CD8-positive, alpha-beta memory T cell (primary cell): ENCODE data around the gene SHMT2. TPM values are rescaled to one million over a fixed set of nuclear protein-coding genes. Genes with fewer than 3 reads are reported as not detected.

Experiments used
- CTCF ChIA-PET: fragments of 350-600 bp; sonication (Branson Sonifier 250); formaldehyde crosslinking; loops from one replicate; lab custom pipeline; 2021; ENCODE audit warnings: antibody characterized with exemption; lab: Charles Lee
- POLR2A ChIA-PET: fragments of 350-600 bp; sonication (Branson Sonifier 250); formaldehyde crosslinking; loops from one replicate; lab custom pipeline; 2021; ENCODE audit warnings: antibody characterized with exemption; lab: Charles Lee
- DNase-seq, 5 donors: peaks; one replicate each; pipeline versions ENCODE4 v3.0.0 to v3.0.0-alpha.2; 2020 to 2022; ENCODE audit warnings: mixed read lengths in 1 of 5
- H3K27ac ChIP-seq: one replicate; pipeline ENCODE4 v1.7.0; 2013; ENCODE audit warnings: low read depth, mild to moderate bottlenecking, low read length, moderate library complexity
- H3K27me3 ChIP-seq: 2 replicates; pipeline ENCODE4 v1.7.0; 2013; ENCODE audit warnings: low read length, mild to moderate bottlenecking; ENCODE audit not compliant: insufficient read depth, poor library complexity, severe bottlenecking
- H3K36me3 ChIP-seq: 2 replicates; pipeline ENCODE4 v1.7.0; 2013; ENCODE audit warnings: mild to moderate bottlenecking, low read length, moderate library complexity; ENCODE audit not compliant: insufficient read depth
- H3K4me1 ChIP-seq: 2 replicates; pipeline ENCODE4 v1.7.0; 2013; ENCODE audit warnings: mild to moderate bottlenecking, low read length, moderate library complexity; ENCODE audit not compliant: insufficient read depth
- H3K4me3 ChIP-seq: 2 replicates; pipeline ENCODE4 v1.7.0; 2013; ENCODE audit warnings: mild to moderate bottlenecking, low read length
- H3K9me3 ChIP-seq: 2 replicates; pipeline ENCODE4 v1.7.0; 2013; ENCODE audit warnings: mild to moderate bottlenecking, low read length
- H3K27ac Mint-ChIP-seq, 8 donors: one replicate each; pipeline ENCODE4 v1.8.0; 2020 to 2021; ENCODE audit warnings: mixed read lengths in 8 of 8, mild to moderate bottlenecking in 6 of 8, inconsistent platforms in 3 of 8, moderate library complexity in 3 of 8
- H3K27me3 Mint-ChIP-seq, 2 donors: one replicate each; pipeline ENCODE4 v1.8.0; 2020 to 2021; ENCODE audit warnings: mixed read lengths in 2 of 2, mild to moderate bottlenecking in 1 of 2, moderate library complexity in 1 of 2
- H3K36me3 Mint-ChIP-seq, 3 donors: one replicate each; pipeline ENCODE4 v1.8.0; 2020 to 2021; ENCODE audit warnings: mixed read lengths in 3 of 3, inconsistent platforms in 1 of 3, mild to moderate bottlenecking in 1 of 3
- H3K4me1 Mint-ChIP-seq, 3 donors: one replicate each; pipeline ENCODE4 v1.8.0; 2020 to 2021; ENCODE audit warnings: mixed read lengths in 3 of 3, inconsistent platforms in 1 of 3, mild to moderate bottlenecking in 1 of 3
- H3K4me3 Mint-ChIP-seq, 7 donors: one replicate each; pipeline ENCODE4 v1.8.0; 2020 to 2021; ENCODE audit warnings: mixed read lengths in 7 of 7, mild to moderate bottlenecking in 6 of 7, moderate library complexity in 4 of 7, inconsistent platforms in 2 of 7
- H3K9me3 Mint-ChIP-seq, 5 donors: one replicate each; pipeline ENCODE4 v1.8.0; 2020 to 2022; ENCODE audit warnings: mixed read lengths in 5 of 5, mild to moderate bottlenecking in 3 of 5, moderate library complexity in 2 of 5, inconsistent platforms in 1 of 5
- polyA plus RNA-seq: library from polyadenylated mRNA; unstranded; fragments of 300-500 nt; fragmentation: Illumina TruSeq; gene quantifications from one replicate; pipeline ENCODE4 v1.2.3, GENCODE V29; 2021
- total RNA-seq, 2 experiments: library from RNA; stranded (reverse); gene quantifications; one replicate each; pipeline ENCODE4 v1.2.3, GENCODE V29; 2021

The SHMT2 gene
- total RNA-seq (100 to 1,000 TPM; 349 to 352 TPM), polyA plus RNA-seq (34.7 TPM)

DNA sequence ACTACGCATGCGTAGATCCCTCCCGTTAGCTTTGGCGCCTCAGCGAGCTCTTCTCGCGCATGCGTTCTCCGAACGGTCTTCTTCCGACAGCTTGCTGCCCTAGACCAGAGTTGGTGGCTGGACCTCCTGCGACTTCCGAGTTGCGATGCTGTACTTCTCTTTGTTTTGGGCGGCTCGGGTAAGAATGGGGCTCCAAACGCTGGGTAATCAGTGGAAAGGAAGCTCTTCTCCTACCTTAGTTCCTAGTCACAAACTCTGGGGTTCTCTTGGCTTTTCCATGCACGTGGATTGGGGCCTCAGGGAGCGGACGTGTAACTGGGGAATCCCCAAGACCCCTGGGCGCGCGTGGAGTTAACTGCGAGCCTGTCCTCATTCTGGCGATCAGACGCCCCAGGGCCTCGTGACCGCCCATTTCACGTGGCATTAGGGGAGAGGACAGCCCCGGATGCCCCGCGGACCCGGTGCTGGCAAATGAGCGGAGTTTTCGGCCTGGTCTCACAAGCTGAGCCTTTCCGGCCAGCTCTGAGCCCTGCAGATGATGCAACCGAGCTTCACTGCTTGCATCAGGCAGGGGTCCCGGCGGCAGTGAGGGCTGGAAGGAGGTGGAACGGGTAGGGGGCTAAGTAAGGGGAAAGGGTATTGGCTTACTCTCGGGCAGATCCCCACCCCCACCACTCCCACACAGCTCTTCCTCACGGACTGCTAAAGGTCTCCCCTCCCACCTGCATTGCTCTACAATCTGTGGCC is at the start of gene SHMT2:
Gene SHMT2 (plus strand): TSS at position 78 of the 747 bp plus-strand sequence. CDS start 68 bp downstream, at position 146.
- Mint-ChIP-seq H3K4me1 (peaks cover 32 to 58% (median 51%) of the 10 kb centered on the region in 3 donors), H3K27ac (peak within 1 kb of the TSS; percentile 45 to 94 (median 91)), H3K27me3 (peaks cover 17 to 27% of the 10 kb centered on the region in 2 donors), H3K36me3 (peaks cover 13 to 38% (median 16%) of the 10 kb centered on the region in 3 donors), H3K4me3 (peak within 1 kb of the TSS; percentile 89 to 97 (median 95)), H3K9me3 (peaks cover 0 to 1% (median 0%) of the 10 kb centered on the region in 5 donors)
- ChIA-PET POLR2A (interaction anchor here (0.6 to 1.2 kb wide), 3 partner anchors 8 to 118 kb away, joined by 3 to 8 read pairs (median 6); partner anchors contain the start of gene STAT6), CTCF (interaction anchor here (0.7 to 13.7 kb wide), 7 partner anchors 8 to 593 kb away, joined by 3 to 274 read pairs (median 5); partner anchors contain the start of gene NXPH4)
- Histone ChIP-seq H3K27me3 (peaks cover 20% of the 10 kb centered on the region), H3K36me3 (peaks cover 21% of the 10 kb centered on the region), H3K4me1 (peaks cover 36% of the 10 kb centered on the region), H3K9me3 (no peaks in the 10 kb centered on the region), H3K27ac (peak within 1 kb of the TSS; percentile 62), H3K4me3 (peak within 1 kb of the TSS; percentile 84)
- DNase-seq: peak; percentile 83 to 96 (median 89)

DNA sequence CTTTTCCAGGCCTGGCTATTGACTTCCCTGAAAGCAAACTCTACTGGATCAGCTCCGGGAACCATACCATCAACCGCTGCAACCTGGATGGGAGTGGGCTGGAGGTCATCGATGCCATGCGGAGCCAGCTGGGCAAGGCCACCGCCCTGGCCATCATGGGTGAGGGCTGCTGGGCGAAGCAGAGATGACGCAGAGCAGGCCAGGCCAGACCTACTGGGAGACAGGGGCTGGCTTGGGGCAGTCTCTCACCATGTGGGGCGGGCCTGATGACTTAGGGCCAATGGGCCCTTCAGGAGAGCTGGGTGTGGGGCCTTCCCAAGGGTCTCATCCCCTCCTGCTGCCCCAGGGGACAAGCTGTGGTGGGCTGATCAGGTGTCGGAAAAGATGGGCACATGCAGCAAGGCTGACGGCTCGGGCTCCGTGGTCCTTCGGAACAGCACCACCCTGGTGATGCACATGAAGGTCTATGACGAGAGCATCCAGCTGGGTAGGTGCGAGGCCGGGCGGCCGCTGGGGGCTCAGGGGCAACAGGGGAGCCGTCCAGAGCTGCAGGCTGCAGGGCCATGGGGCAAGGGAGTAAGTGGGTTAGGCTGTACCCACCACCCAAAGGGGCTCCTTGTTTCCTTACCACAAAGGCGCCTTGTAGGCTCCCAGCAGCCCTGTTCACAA is 49.1 kb upstream of the SHMT2 start:
- no peak overlapping the region for H3K4me3 Mint-ChIP-seq
- DNase-seq: no peak
- ChIA-PET POLR2A (no interaction called here), CTCF (interaction anchor here (12.8 kb wide), 1 partner anchor 54 kb away, joined by 173 read pairs; the partner anchor contains the start of gene LRP1)
- no peaks in the 10 kb centered on the region for H3K36me3 Mint-ChIP-seq
- H3K9me3 Mint-ChIP-seq: no peaks in the 10 kb centered on the region
- H3K27ac ChIP-seq: no peak overlapping the region
- no peaks in the 10 kb centered on the region for H3K4me1 Mint-ChIP-seq
- H3K4me3 ChIP-seq: no peak overlapping the region
- no peak overlapping the region for H3K27ac Mint-ChIP-seq
- H3K27me3 ChIP-seq: no peaks in the 10 kb centered on the region
- H3K27me3 Mint-ChIP-seq: peaks cover 0 to 2% of the 10 kb centered on the region in 2 donors
- H3K4me1 ChIP-seq: no peaks in the 10 kb centered on the region
- no peaks in the 10 kb centered on the region for H3K36me3 ChIP-seq
- H3K9me3 ChIP-seq: no peaks in the 10 kb centered on the region

GRCh38 chr12:57181072-57181471 is 48.4 kb upstream of the SHMT2 start:
- no peaks in the 10 kb centered on the region for H3K36me3 Mint-ChIP-seq
- H3K27ac Mint-ChIP-seq: no peak overlapping the region
- H3K9me3 Mint-ChIP-seq: no peaks in the 10 kb centered on the region
- no peak for DNase-seq
- Histone ChIP-seq H3K36me3 (no peaks in the 10 kb centered on the region), H3K27me3 (no peaks in the 10 kb centered on the region), H3K4me3 (no peak overlapping the region), H3K4me1 (no peaks in the 10 kb centered on the region), H3K27ac (no peak overlapping the region), H3K9me3 (no peaks in the 10 kb centered on the region)
- peaks cover 0 to 2% of the 10 kb centered on the region in 2 donors for H3K27me3 Mint-ChIP-seq
- ChIA-PET POLR2A (interaction anchor here (0.6 kb wide), 1 partner anchor 69 kb away, joined by 3 read pairs; no protein-coding TSS in a partner anchor), CTCF (interaction anchor here (1.2 to 12.8 kb wide), 2 partner anchors 39 to 55 kb away, joined by 3 to 173 read pairs; partner anchors contain the start of gene LRP1)
- H3K4me1 Mint-ChIP-seq: no peaks in the 10 kb centered on the region
- H3K4me3 Mint-ChIP-seq: no peak overlapping the region

DNA sequence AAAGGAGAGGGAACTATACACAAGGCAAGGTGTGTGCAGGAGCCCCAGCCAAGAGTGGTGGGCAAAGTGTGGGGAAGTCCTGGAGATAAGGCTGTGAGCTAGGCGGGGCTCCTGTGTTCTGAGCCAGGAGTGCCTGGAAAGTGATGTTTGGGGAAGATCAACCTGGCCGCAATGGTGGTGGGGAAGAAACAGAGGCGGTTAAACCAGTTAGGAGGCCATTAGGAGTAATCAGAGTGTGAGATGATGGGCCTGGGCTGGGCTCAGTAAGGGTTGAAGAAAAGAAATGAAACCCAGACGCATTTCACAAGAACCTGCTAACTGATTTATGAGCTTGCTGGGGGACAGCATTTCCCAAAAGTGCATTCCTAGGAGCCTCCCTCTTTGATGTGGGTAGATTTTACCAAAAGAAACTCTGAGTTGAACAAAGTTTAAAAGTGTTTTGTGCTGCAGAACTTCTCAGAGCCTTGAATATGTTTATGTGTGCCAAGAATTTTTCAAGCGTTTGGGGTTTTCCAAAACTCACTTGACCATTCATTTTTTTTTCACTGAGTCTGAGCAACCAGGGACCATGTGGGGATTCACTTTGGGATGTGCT is 47.9 kb upstream of the SHMT2 start:
- no peak for DNase-seq
- H3K9me3 Mint-ChIP-seq: no peaks in the 10 kb centered on the region
- ChIA-PET CTCF (interaction anchor here (1.2 to 12.8 kb wide), 4 partner anchors 8 to 70 kb away, joined by 3 to 173 read pairs (median 14); partner anchors contain the start of genes LRP1 and STAT6), POLR2A (interaction anchor here (0.6 kb wide), 1 partner anchor 70 kb away, joined by 3 read pairs; no protein-coding TSS in a partner anchor)
- Histone ChIP-seq H3K9me3 (no peaks in the 10 kb centered on the region), H3K27me3 (no peaks in the 10 kb centered on the region), H3K4me3 (no peak overlapping the region), H3K27ac (no peak overlapping the region), H3K4me1 (no peaks in the 10 kb centered on the region), H3K36me3 (no peaks in the 10 kb centered on the region)
- H3K36me3 Mint-ChIP-seq: no peaks in the 10 kb centered on the region
- peak overlapping the region in 1 of 8 donors; percentile 24 for H3K27ac Mint-ChIP-seq
- peaks cover 0 to 2% of the 10 kb centered on the region in 2 donors for H3K27me3 Mint-ChIP-seq
- H3K4me1 Mint-ChIP-seq: no peaks in the 10 kb centered on the region
- no peak overlapping the region for H3K4me3 Mint-ChIP-seq

DNA sequence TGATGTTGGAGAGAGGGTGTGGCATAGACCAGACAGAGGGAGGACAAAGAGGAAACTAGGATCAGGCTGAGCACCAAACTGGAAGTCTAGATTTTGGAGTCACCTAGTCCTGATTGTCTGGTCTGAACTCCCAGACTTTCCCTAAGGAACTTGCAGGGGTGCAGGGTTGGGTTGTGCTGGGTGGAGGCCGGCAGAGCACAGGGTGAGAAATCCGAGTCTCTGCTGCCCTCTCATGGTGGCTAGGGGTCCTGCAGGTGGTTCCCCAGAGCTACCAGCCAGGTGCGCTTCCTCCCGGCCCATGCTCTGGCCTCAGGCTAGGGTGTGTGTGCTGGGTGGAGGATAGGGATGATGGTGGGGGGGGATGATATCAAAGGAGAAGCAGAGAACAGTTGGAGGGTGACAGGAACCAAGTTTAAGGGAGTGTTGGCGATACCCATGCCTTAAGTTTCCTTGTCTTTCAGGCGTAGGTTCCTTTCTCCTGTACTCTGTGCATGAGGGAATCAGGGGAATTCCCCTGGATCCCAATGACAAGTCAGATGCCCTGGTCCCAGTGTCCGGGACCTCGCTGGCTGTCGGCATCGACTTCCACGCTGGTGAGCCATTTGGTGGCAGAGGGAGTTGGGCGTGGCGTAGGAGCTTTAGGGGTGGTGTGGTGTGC is 46.5 kb upstream of the SHMT2 start:
- peak; percentile 65 to 81 (median 67) for DNase-seq
- H3K27me3 ChIP-seq: no peaks in the 10 kb centered on the region
- Mint-ChIP-seq H3K4me1 (no peaks in the 10 kb centered on the region), H3K36me3 (no peaks in the 10 kb centered on the region), H3K27ac (peak overlapping the region in 1 of 8 donors; percentile 47), H3K4me3 (no peak overlapping the region), H3K27me3 (peaks cover 0 to 2% of the 10 kb centered on the region in 2 donors), H3K9me3 (no peaks in the 10 kb centered on the region)
- H3K4me3 ChIP-seq: no peak overlapping the region
- ChIA-PET POLR2A (interaction anchor here (0.5 kb wide), 1 partner anchor 498 kb away, joined by 4 read pairs; no protein-coding TSS in a partner anchor), CTCF (interaction anchor here (0.6 to 12.8 kb wide), 17 partner anchors 10 to 186 kb away, joined by 3 to 173 read pairs (median 4); partner anchors contain the start of genes LRP1 and STAT6)
- H3K27ac ChIP-seq: no peak overlapping the region
- H3K4me1 ChIP-seq: no peaks in the 10 kb centered on the region
- no peaks in the 10 kb centered on the region for H3K36me3 ChIP-seq
- no peaks in the 10 kb centered on the region for H3K9me3 ChIP-seq

GRCh38 chr12:57183939-57184725 is 45.4 kb upstream of the SHMT2 start:
- no peak overlapping the region for H3K27ac Mint-ChIP-seq
- Histone ChIP-seq H3K9me3 (no peaks in the 10 kb centered on the region), H3K4me3 (no peak overlapping the region), H3K27me3 (no peaks in the 10 kb centered on the region), H3K27ac (no peak overlapping the region), H3K36me3 (no peaks in the 10 kb centered on the region), H3K4me1 (no peaks in the 10 kb centered on the region)
- H3K4me1 Mint-ChIP-seq: no peaks in the 10 kb centered on the region
- no peaks in the 10 kb centered on the region for H3K36me3 Mint-ChIP-seq
- no peaks in the 10 kb centered on the region for H3K9me3 Mint-ChIP-seq
- ChIA-PET CTCF (interaction anchor here (0.6 to 12.8 kb wide), 8 partner anchors 9 to 188 kb away, joined by 3 to 173 read pairs (median 4); partner anchors contain the start of genes LRP1 and STAT6), POLR2A (interaction anchor here (0.5 kb wide), 1 partner anchor 499 kb away, joined by 4 read pairs; no protein-coding TSS in a partner anchor)
- peaks cover 0 to 2% of the 10 kb centered on the region in 2 donors for H3K27me3 Mint-ChIP-seq
- DNase-seq: no peak
- H3K4me3 Mint-ChIP-seq: no peak overlapping the region
